Activated naive CD8-positive, alpha-beta T cell treated with anti-CD3 and anti-CD28 coated beads, Interleukin-2, amount 50 U/mL, for 24 hours (primary cell): ENCODE measurements around the gene CYP4A22.
"Not testable (repeated sequence)": the region's sequence is repeated elsewhere in the genome, so short reads cannot be mapped to it uniquely, and the experiment has no call there.

Source experiments
- ATAC-seq: fragments of 150-1000 bp; cut with Tn5 transposase; one replicate; pipeline ENCODE4 v1.10.0; 2021
- DNase-seq: peaks from one replicate; pipeline ENCODE4 v3.0.0; 2021
- H3K27ac Mint-ChIP-seq: one replicate; pipeline ENCODE4 v1.8.0; 2021; ENCODE audit warnings: mild to moderate bottlenecking, mixed read lengths
- H3K27me3 Mint-ChIP-seq: one replicate; pipeline ENCODE4 v1.8.0; 2021; ENCODE audit warnings: mixed read lengths
- H3K36me3 Mint-ChIP-seq: one replicate; pipeline ENCODE4 v1.8.0; 2021; ENCODE audit warnings: low read depth, mixed read lengths
- H3K4me1 Mint-ChIP-seq: one replicate; pipeline ENCODE4 v1.8.0; 2021; ENCODE audit warnings: mixed read lengths
- H3K4me3 Mint-ChIP-seq: one replicate; pipeline ENCODE4 v1.8.0; 2021; ENCODE audit warnings: mild to moderate bottlenecking, moderate library complexity, mixed read lengths
- H3K9me3 Mint-ChIP-seq: one replicate; pipeline ENCODE4 v1.8.0; 2021; ENCODE audit warnings: mixed read lengths

Gene CYP4A22

GRCh38 chr1:47195981-47196380 is 58.7 kb downstream of the CYP4A22 start:
- H3K9me3 Mint-ChIP-seq, H3K27ac Mint-ChIP-seq, DNase-seq, H3K4me1 Mint-ChIP-seq, ATAC-seq, H3K36me3 Mint-ChIP-seq, H3K4me3 Mint-ChIP-seq: not testable (repeated sequence)
- peaks cover 34% of the 10 kb centered on the region for H3K27me3 Mint-ChIP-seq

- DNase-seq (no peak), ATAC-seq (no peak)
- Mint-ChIP-seq H3K36me3 (no peaks in the 10 kb centered on the region), H3K4me1 (no peaks in the 10 kb centered on the region), H3K27me3 (peaks cover 34% of the 10 kb centered on the region), H3K27ac (no peak overlapping the region), H3K4me3 (no peak overlapping the region), H3K9me3 (no peaks in the 10 kb centered on the region)
These were observed 59.4 kb downstream of the CYP4A22 start for GRCh38 chr1:47196622-47197021.

DNA sequence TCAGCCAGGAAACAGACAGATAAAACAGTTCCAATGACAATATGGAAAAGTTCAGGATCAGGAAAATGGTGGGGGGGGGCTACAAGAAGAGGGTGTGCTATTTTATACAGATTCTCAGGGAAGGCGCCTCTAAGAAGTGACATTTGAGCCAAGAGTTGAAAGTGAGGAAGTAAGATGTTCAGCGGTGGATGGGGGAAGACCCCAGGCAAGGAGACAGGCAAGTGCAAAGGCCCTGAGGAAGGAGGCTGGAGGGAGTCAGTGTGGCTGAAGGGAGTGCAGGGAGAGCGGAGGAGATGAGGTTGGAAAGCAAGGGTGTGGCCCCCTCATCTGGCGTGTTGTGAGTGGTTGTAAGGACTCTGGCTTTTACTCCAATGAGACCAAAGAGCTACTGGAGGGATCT is 61.0 kb downstream of the CYP4A22 start:
- ATAC-seq (no peak), DNase-seq (no peak)
- Mint-ChIP-seq H3K9me3 (no peaks in the 10 kb centered on the region), H3K27me3 (peaks cover 33% of the 10 kb centered on the region), H3K36me3 (no peaks in the 10 kb centered on the region), H3K4me1 (no peaks in the 10 kb centered on the region), H3K27ac (no peak overlapping the region), H3K4me3 (no peak overlapping the region)
